ENCODE results near the gene CCDC77.
"Not testable (repeated sequence)": the region's sequence is repeated elsewhere in the genome, so short reads cannot be mapped to it uniquely, and the experiment has no call there.

The CCDC77 gene

GRCh38 chr12:401235-402028, at the start of gene CCDC77:
Gene CCDC77, plus strand, starts transcription at chr12:401644. Its CDS starts 7,740 bp downstream, at chr12:409384.
- peak; percentile 79 for DNase-seq (ENCODE audit: low spot score)
- peak; percentile 78 for FAIRE-seq

GRCh38 chr12:356276-356988, 45.0 kb upstream of the CCDC77 start:
- DNase-seq (ENCODE audit: low spot score) (no peak), FAIRE-seq (no peak)

GRCh38 chr12:359091-359490, 42.4 kb upstream of the CCDC77 start:
- no peak for FAIRE-seq
- no peak for DNase-seq (ENCODE audit: low spot score)

DNA sequence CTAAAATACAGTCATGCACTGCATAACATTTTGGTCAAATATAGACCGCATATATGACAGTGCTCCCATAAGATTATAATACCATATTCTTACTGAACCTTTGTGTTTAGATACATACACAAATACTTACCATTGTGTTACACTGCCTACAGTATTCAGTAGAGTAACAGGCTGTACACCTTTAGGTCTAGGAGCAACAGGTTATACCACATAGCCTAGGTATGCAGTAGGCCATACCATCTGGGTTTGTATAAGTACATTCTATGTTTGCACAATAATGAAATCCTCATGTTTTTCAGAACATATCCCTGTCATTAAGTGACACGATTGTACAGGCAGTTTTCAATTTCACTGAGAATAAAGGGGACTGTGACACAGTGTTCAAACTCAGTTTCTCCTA, 34.6 kb upstream of the CCDC77 start:
- DNase-seq (ENCODE audit: low spot score) (no peak), FAIRE-seq (no peak)

DNA sequence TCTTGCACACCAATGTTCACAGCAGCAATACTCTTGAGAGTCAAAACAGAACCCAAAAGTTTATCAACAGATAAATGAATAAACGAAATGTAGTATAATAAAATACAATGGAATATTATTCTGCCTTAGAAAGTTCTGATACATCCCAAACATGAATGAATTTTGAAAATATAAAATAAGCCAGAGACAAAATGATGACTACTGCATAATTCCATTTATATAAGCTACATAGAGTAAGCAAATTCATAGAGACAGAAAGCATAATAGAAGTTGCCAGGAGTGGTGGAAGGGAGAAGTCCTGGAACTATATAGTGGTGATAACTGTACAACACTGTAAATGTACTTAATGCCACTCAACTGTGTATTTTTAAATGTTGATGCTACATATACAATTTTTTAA, 33.5 kb upstream of the CCDC77 start:
- FAIRE-seq (no peak), DNase-seq (ENCODE audit: low spot score) (no peak)

DNA sequence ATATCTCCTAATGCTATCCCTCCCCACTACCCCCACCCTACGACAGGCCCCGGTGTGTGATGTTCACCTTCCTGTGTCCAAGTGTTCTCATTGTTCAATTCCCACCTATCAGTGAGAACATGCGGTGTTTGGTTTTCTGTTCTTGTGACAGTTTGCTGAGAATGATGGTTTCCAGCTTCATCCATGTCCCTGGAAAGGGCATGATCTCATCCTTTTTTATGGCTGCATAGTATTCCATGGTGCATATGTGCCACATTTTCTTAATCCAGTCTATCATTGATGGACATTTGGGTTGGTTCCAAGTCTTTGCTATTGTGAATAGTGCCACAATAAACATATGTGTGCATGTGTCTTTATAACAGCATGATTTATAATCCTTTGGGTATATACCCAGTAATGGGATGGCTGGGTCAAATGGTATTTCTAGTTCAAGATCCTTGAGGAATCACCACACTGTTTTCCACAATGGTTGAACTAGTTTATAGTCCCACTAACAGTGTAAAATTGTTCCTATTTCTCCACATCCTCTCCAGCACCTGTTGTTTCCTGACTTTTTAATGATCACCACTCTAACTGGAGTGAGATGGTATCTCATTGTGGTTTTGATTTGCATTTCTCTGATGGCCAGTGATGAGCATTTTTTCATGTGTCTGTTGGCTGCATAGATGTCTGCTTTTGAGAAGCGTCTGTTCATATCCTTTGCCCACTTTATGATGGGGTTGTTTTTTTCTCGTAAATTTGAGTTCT, 30.5 kb upstream of the CCDC77 start:
- not testable (repeated sequence) for FAIRE-seq; DNase-seq (ENCODE audit: low spot score)

GRCh38 chr12:386651-387050, 14.8 kb upstream of the CCDC77 start:
- DNase-seq (ENCODE audit: low spot score) (no peak), FAIRE-seq (peak; percentile 62)

GRCh38 chr12:388012-388411, 13.4 kb upstream of the CCDC77 start:
- FAIRE-seq, result no peak

DNA sequence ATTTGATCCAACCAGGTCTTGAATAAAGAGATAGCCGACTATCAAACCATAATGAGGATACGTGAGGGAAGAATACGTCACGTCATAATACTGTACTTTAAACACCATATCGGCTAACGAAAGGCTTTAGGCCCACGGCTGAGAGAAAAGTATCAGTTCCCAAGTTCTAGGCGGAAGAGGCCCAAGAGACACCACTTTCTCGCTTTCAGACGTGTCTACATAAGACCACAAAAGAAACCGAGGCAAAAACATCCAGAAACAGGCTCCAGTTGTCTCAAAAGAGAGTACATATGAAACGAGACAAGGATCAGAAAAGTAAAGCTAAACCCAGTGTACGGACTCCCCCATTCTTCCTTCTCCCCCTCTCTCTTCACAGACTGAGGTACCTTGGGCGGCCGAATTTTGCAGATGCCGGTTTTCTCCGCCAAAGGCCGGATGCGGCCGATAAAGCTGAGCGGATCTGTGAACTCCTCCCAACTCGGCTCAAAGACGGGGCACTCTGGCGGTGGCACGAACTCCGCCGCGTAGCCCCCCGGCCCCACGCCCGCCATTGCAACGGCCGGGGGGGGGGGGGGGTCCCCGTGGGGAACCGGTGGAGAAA, 12.8 kb upstream of the CCDC77 start:
- DNase-seq (ENCODE audit: low spot score) (no peak), FAIRE-seq (no peak)

More at GRCh38 chr12:388012-388411, 13.4 kb upstream of the CCDC77 start:
- no peak for DNase-seq (ENCODE audit: low spot score)

- FAIRE-seq, result no peak
Observed at GRCh38 chr12:389142-390096, 12.0 kb upstream of the CCDC77 start, which contains the start of gene KDM5A. Gene KDM5A, minus strand, starts transcription at chr12:389320. Its CDS starts 229 bp downstream, at chr12:389091.

DNA sequence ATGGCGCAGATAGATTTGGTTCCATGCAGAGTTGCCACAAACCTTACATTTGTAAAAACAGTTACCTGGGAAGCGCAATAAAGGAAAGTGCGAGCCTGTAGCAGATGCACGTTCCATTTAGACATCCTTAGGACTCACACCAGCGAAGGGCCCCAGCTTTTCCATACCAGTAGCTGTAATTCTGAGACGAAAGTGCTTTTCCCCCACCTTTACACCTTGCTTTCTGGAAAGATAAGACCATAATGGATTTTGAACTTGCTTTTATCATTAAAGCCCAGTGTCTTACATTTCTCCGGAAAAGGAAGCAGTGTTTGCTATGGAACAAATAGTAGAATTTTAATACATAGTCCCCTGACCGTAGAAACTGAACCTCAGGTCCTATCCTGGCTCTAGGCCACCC, 616 bp upstream of the CCDC77 start:
- no peak for FAIRE-seq

More at GRCh38 chr12:389142-390096, 12.0 kb upstream of the CCDC77 start, which contains the start of gene KDM5A:
- DNase-seq (ENCODE audit: low spot score), result peak; percentile 69

DNA sequence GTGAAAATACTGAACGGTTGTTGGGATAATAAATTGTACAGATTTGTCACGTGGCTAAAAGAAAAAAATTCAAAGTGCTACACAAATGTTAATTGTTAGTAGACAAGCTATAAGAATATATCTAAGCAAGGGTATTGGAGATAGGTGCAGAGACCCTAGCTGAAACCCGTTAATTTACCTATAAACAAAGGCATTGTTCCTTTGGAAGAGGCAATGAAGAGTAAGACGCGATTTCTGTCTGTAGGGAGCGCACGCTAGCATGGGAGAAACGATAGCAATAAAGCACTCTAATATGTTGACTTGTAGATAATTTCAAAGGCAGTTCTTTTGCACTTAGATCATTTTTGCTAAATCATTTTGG, 565 bp downstream of the CCDC77 start:
- DNase-seq (ENCODE audit: low spot score) (no peak), FAIRE-seq (no peak)

More for the DNA sequence above, 616 bp upstream of the CCDC77 start:
- DNase-seq (ENCODE audit: low spot score), result no peak

GRCh38 chr12:414859-415258, 13.4 kb downstream of the CCDC77 start:
- FAIRE-seq, result no peak
- no peak for DNase-seq (ENCODE audit: low spot score)

- FAIRE-seq (no peak), DNase-seq (ENCODE audit: low spot score) (no peak)
Observed at GRCh38 chr12:418432-418831, 17.0 kb downstream of the CCDC77 start.

- FAIRE-seq, result no peak
- no peak for DNase-seq (ENCODE audit: low spot score)
Observed at GRCh38 chr12:422526-422925, 21.1 kb downstream of the CCDC77 start.

DNA sequence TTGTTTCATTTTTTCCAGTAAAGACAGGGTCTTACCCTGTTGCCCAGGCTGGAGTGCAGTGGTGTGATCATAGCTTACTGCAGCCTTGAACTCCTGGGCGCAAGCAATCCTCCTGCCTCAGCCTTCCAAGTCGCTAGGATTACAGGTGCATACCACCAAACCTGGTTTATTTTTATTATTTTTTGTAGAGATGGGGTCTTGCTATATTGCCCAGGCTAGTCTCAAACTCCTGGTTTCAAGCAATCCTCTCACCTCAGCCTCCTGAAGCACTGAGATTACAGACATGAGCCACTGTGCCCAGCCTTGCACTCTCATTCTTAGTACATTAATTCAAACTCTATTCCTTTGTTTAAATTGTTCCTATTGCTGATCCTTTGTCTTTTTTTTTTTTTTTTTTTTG, 34.3 kb downstream of the CCDC77 start:
- FAIRE-seq; DNase-seq (ENCODE audit: low spot score): not testable (repeated sequence)

DNA sequence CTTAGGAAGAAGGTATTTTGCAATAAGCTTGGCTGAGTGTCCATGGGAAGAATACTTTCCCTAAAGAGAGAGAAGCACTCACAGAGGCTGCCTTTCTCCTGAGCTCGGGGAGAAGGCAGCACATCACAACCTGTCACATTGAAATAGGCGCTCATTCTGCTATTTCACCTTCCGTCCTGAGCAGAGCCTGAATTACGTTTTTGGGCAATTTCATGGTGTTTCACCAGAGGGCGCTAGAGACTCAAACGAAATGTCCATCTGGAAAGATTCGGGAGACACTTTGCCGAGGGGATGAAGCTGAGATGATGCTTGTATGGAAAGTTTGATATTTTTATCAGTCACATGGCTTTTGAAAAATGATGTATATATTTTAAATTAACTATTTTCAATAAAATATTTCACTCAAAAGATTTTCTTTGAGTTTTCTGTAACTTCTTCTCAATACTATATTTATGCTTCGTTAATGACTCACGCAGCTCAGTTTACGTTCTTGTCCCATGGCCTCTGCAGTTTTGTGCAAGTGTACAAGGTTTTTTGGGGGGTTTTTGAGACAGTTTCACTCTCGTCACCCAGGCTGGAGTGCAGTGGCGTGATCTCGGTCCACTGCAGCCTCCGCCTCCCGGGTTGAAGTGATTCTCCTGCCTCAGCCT, 40.9 kb downstream of the CCDC77 start:
- peak; percentile 26 for DNase-seq (ENCODE audit: low spot score)
- peak; percentile 4 for FAIRE-seq

- no peak for FAIRE-seq
- no peak for DNase-seq (ENCODE audit: low spot score)
Observed at GRCh38 chr12:447141-447540, 45.7 kb downstream of the CCDC77 start.

- FAIRE-seq (no peak), DNase-seq (ENCODE audit: low spot score) (no peak)
Observed at GRCh38 chr12:449203-449602, 47.8 kb downstream of the CCDC77 start.

DNA sequence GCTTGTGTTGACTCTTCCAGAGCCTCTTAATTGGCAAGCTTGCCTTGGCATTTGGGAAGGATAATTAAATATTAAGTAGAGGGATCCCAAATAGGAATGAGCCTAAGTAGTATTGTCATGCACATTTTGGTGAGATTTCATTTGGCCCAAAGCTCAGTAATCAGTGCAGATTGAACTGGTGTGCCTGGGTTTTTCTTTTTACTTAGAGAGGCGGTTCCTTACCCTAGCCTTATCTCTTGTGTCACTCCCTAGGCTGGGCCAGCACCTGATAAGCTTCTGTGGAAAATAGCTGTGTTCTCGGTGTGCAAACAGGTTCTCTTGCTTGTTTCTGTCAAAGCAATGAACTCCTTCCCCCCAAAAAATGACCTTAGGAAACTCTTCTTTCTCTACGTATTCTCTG, 49.0 kb downstream of the CCDC77 start:
- no peak for FAIRE-seq
- DNase-seq (ENCODE audit: low spot score), result no peak
